SK-N-MC (cell line): ENCODE results near the gene PCED1A.

Experiments used
- EZH2 ChIP-seq: fragments of 200-600 bp; sonication (generic); IDR thresholded peaks from one replicate; pipeline ENCODE4 v1.6.1; 2017; ENCODE audit warnings: antibody characterized with exemption
- POLR2AphosphoS5 ChIP-seq: IDR thresholded peaks from 2 replicates; pipeline ENCODE4 v1.6.1; 2012; ENCODE audit warnings: mild to moderate bottlenecking, low read depth, low read length, borderline replicate concordance

GRCh38 chr20:2805689-2806350, 34.6 kb downstream of the PCED1A start:
- TF ChIP-seq POLR2AphosphoS5 (no peak), EZH2 (no peak)
